GM18499 (cell line): ENCODE data around the gene ZNF358.

Source experiments
- ATAC-seq: cut with Tn5 transposase; IDR thresholded peaks from one replicate; pipeline ENCODE4 v1.9.1; 2021; ENCODE audit warnings: moderate number of reproducible peaks; ENCODE audit not compliant: insufficient read depth, unreplicated experiment

Gene ZNF358

GRCh38 chr19:7488736-7489353 is 27.1 kb upstream of the ZNF358 start, which contains the start of gene PEX11G:
TSS of gene PEX11G (minus strand) at chr19:7489035. CDS start at chr19:7489010, 25 bp downstream.
- ATAC-seq, result no peak

DNA sequence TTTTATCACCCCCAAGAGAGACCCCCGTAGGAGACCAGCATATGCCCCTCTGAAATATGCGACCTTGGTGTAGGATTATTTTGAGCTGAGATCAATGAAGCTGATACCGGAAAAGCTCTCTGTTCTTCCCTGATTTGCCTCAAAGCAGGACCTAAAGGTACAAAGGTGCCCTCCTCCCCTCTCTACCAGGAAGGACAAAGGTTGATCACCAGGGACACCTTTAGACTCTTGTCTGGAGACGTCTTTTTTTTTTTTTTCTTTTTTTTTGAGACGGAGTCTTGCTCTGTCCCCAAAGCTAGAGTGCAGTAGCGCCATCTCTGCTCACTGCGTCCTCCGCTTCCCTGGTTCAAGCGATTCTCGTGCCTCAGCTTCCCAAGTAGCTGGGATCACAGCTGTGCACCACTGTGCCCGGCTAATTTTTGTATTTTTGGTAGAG is 26.3 kb upstream of the ZNF358 start:
- ATAC-seq, result no peak

DNA sequence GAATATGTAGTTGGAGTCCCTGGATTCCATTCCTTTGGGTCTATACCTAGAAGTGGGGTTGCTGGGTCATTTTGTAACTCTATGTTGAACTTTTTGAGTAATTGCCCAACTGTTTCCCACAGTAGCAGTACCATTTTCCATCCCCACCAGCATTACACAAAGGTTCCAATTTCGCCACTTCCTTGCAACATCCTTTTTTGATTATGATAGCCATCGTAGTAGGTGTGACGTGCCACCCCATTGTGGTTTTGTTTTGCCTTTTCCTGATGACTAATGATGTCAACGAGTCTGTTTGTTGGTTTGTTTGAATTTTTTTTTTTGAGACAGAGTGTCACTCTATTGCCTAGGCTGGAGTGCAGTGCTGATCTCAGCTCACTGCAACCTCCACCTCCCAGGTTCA is 23.8 kb upstream of the ZNF358 start:
- no peak for ATAC-seq

DNA sequence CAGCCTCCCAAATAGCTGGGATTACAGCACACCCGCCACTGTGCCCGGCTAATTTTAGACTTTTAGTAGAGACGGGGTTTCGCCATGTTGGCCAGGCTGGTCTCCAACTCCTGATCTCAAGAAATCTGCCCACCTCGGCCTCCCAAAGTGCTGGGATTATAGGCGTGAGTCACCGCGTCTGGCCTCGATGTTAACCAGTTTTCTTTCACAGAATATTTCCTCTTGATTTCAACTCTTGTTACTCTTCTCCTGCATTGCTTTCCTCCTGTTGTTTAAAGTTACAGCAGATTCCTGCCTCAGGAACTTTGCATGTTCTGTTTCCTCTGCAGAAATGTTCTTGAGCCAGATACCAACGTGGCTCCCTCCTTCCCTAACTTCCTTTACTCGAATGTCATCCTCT is 23.3 kb upstream of the ZNF358 start:
- ATAC-seq, result no peak

DNA sequence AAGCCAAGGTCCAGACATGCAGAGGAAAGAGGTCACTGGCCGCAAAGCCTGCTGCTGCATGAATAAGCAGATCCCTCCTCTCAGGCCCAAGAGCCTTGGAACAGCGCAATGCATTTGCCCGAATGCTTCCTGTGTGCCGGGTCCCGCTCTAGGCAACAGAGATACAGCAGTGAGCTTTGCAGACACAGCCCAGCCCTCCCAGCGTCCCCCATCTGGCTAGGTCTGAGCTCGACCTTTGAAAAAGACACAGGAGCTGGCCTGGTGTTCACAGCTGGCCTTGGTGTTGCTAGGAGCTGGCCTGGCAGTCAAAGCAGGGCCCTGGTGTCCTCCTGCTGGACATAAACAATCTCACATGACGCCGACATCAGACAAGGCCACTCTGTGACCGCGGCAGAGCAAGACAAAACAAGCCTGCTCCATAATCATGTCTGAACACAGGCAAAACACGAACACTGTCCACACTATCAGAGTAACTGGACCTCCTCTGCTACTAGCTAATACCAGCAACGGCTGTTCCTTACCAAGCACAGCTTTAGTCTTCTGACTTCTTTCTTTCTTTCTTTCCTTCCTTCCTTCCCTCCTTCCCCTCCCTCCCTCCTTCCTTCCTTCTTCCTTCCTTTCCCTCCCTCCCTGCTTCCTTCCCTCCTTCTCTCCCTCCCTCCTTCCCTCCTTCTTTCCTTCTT is 21.3 kb upstream of the ZNF358 start:
- no peak for ATAC-seq

GRCh38 chr19:7497292-7497691 is 18.6 kb upstream of the ZNF358 start:
- no peak for ATAC-seq

- ATAC-seq, result no peak
These were observed 15.0 kb upstream of the ZNF358 start for GRCh38 chr19:7500811-7501450.

- no peak for ATAC-seq
These were observed 13.4 kb upstream of the ZNF358 start for GRCh38 chr19:7502552-7502951.

DNA sequence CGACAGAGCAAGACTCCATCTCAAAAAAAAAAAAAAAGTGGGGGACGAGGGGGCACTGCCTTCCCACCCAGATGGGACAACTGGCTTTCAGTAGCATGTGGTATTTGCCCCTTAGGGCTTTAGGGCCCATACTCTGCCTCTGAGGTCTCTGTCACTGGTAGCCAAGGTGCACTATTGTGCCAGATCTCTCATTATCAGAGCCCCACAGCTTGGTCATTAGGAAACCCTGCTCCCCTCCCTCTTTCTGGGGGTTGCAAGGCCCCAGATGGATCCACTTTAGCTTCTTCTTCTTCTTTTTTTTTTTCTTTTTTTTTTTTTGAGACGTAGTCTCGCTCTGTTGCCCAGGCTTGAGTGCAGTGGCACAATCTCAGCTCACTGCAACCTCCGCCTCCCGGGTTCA is 11.2 kb upstream of the ZNF358 start:
- ATAC-seq, result no peak

DNA sequence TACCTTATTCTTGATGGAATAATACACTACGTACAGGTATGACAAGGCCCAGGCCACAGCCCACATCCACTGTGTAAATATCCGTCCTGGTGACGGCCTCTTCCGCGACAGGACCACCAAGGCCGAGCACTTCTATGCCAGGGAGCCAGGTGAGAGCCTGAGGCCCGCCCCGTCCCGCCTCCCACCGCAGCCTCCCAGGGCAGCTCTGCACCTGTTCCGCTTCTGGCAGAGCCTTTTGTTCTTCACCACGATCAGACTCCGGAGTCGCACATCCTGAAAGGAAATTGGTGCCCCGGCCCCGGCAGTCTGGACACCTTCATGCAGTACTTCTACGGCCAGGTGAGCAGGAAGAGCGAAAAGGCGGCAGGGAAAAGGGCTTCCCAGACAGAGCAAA is 10.6 kb upstream of the ZNF358 start:
- ATAC-seq, result no peak

- no peak for ATAC-seq
These were observed 10.1 kb upstream of the ZNF358 start for GRCh38 chr19:7505682-7506384.

DNA sequence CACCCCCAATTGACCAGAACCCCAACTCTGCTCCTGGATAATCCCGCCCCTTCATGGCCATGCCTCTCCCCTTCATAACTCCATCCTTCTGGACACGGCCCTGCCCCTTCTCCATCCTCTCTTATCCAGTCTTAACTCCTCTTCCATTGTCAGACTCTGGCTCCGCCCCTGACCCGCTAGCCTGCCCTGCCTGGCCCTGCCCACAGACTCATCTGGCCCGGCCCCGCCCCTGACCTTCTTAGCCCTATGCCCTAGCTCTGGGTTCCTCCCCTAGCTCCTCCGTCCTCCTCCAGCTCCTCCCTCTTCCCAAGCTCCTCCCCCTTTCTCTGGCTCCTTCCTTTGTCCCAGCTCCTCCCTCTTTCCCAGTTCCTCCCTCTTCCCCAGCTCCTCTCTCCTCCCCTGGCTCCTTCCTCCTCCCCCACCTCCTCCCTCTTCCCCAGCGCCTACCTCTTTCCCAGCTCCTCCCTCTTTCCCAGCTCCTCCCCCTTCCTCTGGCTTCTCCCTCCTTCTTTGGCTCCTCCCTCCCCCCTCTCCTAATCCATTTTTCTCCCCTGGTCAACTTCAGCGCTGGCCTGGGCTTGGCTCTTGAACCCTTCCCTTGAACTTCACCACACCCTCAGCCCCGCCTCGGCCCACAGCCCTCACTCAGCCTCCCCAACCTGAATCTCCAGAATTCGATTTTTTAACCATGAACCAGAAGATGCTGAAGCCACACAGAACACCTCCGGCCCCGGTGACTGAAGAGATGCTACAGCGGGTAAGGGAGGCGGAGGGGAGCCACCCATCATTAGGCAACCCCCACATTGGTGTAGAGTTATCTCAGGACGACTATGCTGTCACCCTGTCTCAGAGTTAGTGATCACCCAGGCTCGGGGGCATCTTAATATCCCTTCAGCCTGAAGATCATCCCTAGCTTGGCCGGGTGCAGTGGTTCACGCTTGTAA is 9.2 kb upstream of the ZNF358 start:
- no peak for ATAC-seq

DNA sequence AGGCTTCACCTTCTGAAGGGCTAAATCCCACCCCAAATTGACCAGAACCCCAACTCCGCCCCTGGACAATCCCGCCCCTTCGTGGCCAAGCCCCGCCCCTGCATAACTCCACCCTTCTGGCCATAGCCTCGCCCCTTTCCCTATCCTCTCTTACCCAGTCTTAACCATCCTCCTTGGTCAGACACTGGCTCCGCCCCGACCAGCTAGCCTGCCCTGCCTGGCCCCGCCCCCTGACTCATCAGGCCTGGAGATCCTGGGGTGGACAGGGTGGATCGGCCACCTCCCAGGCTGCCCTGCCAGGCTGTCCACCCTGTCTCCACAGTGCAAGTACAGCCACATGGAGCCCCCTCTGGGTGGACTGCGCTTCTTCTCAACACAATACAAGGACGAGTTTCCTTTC is 8.0 kb upstream of the ZNF358 start:
- ATAC-seq, result no peak

- no peak for ATAC-seq
These were observed 6.3 kb upstream of the ZNF358 start for GRCh38 chr19:7509625-7510024.

- no peak for ATAC-seq
These were observed 3.5 kb upstream of the ZNF358 start for GRCh38 chr19:7512400-7512851.

DNA sequence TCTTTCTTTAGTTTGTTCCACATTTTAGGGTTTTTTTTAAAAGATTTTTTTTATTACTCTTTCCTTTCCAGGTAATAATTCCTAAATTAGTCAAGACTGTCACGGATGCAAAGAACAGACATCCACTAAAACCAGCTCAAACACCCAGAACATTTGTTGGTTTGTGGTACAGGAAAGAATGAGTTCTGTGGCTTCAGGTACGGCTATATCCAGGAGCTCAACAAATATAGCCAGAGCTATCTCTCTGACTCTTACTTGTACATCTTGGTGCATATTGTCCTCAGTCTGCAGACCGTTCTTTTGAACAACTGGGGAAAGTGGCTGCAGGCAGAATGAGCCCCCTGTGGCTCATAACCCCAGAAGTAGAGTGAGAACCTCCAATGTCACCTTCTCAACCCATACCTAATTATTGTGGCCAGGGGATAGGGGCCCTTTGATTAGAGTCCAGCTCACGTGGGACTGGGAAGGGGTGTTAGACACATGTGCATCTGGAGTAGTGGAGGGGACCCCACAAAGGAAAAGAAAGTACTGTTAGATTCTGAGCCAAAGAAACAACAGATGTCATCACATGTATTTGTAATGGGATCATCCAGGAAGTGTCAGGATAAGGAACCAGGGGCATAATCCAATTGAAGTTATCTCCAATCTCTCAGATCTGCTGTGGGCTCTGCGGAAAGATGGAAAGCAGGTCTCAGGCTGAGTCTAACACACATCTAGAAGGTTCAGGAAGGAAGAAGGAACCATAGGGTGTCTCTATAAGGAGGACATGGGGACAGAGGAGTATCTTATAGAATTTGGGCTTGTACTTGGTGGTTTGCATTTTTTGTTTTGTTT is 1.9 kb upstream of the ZNF358 start:
- ATAC-seq, result no peak

- ATAC-seq, result no peak
These were observed 726 bp upstream of the ZNF358 start for GRCh38 chr19:7515110-7515644.

DNA sequence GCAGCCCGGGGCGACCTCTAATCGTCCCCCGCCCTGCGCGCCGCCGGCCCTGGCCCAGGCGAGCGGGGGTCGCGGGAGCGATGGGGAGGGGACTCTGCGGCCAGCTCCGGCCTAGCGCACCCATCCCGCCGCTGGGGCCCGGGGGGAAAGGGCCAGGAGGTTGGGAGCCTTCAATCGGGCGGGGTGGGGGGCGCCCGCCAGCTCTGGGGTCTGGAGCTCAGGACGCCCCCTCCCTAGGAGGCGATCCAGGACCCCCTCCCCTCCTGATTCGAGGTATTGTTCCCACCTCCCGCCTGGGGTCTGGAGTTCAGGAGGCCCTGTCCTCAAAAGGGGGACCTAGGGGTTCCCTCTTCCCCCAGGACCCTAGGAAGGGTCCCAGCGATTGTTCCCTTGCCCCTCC is 430 bp downstream of the ZNF358 start:
- ATAC-seq, result no peak

DNA sequence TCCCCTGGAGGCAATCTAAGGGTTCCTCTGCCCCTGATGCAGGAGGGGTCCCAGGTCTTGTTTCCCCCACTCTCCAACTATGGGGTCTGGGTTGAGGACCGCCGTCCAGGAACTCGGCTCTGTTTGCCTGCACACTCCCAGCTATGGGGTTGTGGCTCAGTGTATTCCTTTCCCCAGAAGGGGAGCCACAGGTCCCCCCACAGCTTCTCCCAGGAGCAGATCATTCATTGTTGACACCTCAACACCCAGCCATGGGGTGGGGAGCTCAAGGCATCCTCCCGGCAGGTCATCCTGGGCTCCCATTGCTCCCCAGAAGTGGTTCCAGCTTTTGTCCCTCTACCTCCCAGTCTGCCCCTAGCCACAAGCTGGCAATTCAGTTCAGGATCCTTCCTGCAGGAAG is 975 bp downstream of the ZNF358 start:
- no peak for ATAC-seq
